Psoas muscle (tissue), 8 donors: Measurements from ENCODE around the gene CTDSP1. TPM values are rescaled to one million over a fixed set of nuclear protein-coding genes. Genes with fewer than 3 reads are reported as not detected.

Experiments
- ATAC-seq, 4 donors: fragments of 200-7000 bp; cut with Tn5 transposase; one replicate each; pipeline ENCODE4 v1.9.1; 2020; ENCODE audit warnings: moderate library complexity in 3 of 4, mild to moderate bottlenecking in 2 of 4
- DNase-seq, 2 donors: peaks; one replicate each; pipeline ENCODE4 v3.0.0-alpha.2; 2020
- H3K27ac ChIP-seq: fragments of 200-600 bp; one replicate; pipeline ENCODE4 v1.8.0; 2022
- H3K27me3 ChIP-seq, 3 donors: fragments of 200-600 bp in 1 of 3; one replicate each; pipeline versions ENCODE4 v1.6.1 to v1.8.0; 2013 to 2022; ENCODE audit warnings: low read length in 2 of 3, mild to moderate bottlenecking in 2 of 3, moderate library complexity in 1 of 3; ENCODE audit not compliant: insufficient read depth in 3 of 3
- H3K36me3 ChIP-seq, 2 donors: fragments of 200-600 bp in 1 of 2; one replicate each; pipeline versions ENCODE4 v1.6.1 to v1.8.0; 2013 to 2022; ENCODE audit warnings: low read depth in 1 of 2, mild to moderate bottlenecking in 1 of 2, moderate library complexity in 1 of 2; ENCODE audit not compliant: insufficient read depth in 1 of 2
- H3K4me1 ChIP-seq: fragments of 200-600 bp; one replicate; pipeline ENCODE4 v1.8.0; 2022
- H3K4me3 ChIP-seq: fragments of 200-600 bp; one replicate; pipeline ENCODE4 v1.8.0; 2022; ENCODE audit warnings: mild to moderate bottlenecking
- H3K9me3 ChIP-seq: fragments of 200-600 bp; one replicate; pipeline ENCODE4 v1.8.0; 2022
- WGBS, 3 donors: extraction: QIAGEN DNeasy Blood & Tissue Kit; methylation state at CpG; one replicate each; pipeline versions ENCODE4 v1.1.6 to v1.1.7; 2013; 5-methylcytosine and 5-hydroxymethylcytosine counted together
- intact Hi-C, 2 donors: fragments of 100-400 bp; cut with DNase I; formaldehyde crosslinking; loops; one replicate each; pipeline versions ENCODE4 v1.11.0 to v1.14.2; 2022
- long read RNA-seq, 2 donors: library from polyadenylated mRNA; unstranded; transcript quantifications; one replicate each; pipeline ENCODE4 v2.0.0, GENCODE V29; 2021
- polyA plus RNA-seq, 3 donors: library from polyadenylated mRNA; stranded (reverse); fragments of 200-250 nt; gene quantifications; one replicate each; pipeline ENCODE4 v1.2.3, GENCODE V29; 2013
- total RNA-seq, 4 donors: library from RNA; stranded (reverse); fragmentation: NEBNext Ultra II Directional in 2 of 4; extraction: Animal tissue kit (Norgen Biotek cat#: 25700) in 2 of 4; gene quantifications; one replicate each; pipeline versions ENCODE4 v1.2.1 to v1.2.4, GENCODE V29; 2021 to 2023
- TF ChIP-seq, protein P1 (sequence below): fragments of 200-600 bp; IDR thresholded peaks from one replicate; pipeline ENCODE4 v1.8.0; 2022; ENCODE audit warnings: antibody characterized with exemption
- donor health status: healthy with polysubstance abuse.
- donor health status: DM: no; HTN: no; CAD: no; lungs with moderate emphysema.
- donor health status: Bipolar disorder and iron deficiency.
- donor health status: healthy.
- donor health status: DM: yes; HTN: yes; CAD: no.
- donor health status: DM: no; HTN: no; CAD: no.
- donor health status: DM: no; HTN: no; CAD: no.
- donor health status: DM: yes; HTN: yes; CAD: no.

The CTDSP1 gene, protein sequence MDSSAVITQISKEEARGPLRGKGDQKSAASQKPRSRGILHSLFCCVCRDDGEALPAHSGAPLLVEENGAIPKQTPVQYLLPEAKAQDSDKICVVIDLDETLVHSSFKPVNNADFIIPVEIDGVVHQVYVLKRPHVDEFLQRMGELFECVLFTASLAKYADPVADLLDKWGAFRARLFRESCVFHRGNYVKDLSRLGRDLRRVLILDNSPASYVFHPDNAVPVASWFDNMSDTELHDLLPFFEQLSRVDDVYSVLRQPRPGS
- 10 to 100 TPM; 57.2 to 73.0 (median 63.9) TPM for total RNA-seq
- 10 to 100 TPM; 55.6 to 62.9 (median 57.4) TPM for polyA plus RNA-seq
- long read RNA-seq, donor 1, partial matches to known transcripts = 2 of 16 reads
- long read RNA-seq, donor 1, other reads (novel, unspliced or antisense) = 13 of 16 reads
- long read RNA-seq, donor 2, partial matches to known transcripts = 22 of 27 reads
- long read RNA-seq, donor 2, other reads (novel, unspliced or antisense) = 4 of 27 reads

GRCh38 chr2:218399391-218400166, at the start of gene CTDSP1:
TSS of gene CTDSP1 (plus strand) at chr2:218399868. CDS start at chr2:218400091, 223 bp downstream.
- 0 to 1% (median 0%) methylated on average over 46 to 74 of the region's 78 CpGs for WGBS, 3 donors
- TF ChIP-seq, protein P1, sequence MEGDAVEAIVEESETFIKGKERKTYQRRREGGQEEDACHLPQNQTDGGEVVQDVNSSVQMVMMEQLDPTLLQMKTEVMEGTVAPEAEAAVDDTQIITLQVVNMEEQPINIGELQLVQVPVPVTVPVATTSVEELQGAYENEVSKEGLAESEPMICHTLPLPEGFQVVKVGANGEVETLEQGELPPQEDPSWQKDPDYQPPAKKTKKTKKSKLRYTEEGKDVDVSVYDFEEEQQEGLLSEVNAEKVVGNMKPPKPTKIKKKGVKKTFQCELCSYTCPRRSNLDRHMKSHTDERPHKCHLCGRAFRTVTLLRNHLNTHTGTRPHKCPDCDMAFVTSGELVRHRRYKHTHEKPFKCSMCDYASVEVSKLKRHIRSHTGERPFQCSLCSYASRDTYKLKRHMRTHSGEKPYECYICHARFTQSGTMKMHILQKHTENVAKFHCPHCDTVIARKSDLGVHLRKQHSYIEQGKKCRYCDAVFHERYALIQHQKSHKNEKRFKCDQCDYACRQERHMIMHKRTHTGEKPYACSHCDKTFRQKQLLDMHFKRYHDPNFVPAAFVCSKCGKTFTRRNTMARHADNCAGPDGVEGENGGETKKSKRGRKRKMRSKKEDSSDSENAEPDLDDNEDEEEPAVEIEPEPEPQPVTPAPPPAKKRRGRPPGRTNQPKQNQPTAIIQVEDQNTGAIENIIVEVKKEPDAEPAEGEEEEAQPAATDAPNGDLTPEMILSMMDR = no peak
- Histone ChIP-seq H3K36me3 (peaks cover 0 to 34% of the 10 kb centered on the region in 2 donors), H3K4me3 (peak within 1 kb of the TSS; percentile 91), H3K4me1 (peaks cover 27% of the 10 kb centered on the region), H3K27ac (peak within 1 kb of the TSS; percentile 99), H3K27me3 (no peaks in the 10 kb centered on the region), H3K9me3 (no peaks in the 10 kb centered on the region)
- intact Hi-C loops = loop anchor here (5.0 to 10.0 kb wide), 4 partner anchors 107 to 775 kb away; partner anchors contain the start of genes CNPPD1 (in 1 of the 2), RETREG2 (in 1 of the 2), SLC23A3 (in 1 of the 2) and TMBIM1 (in 1 of the 2)
- ATAC-seq (peak; percentile 72 to 78 (median 76)), DNase-seq (peak; percentile 98 to 99)

GRCh38 chr2:218354045-218354444, 45.6 kb upstream of the CTDSP1 start:
- Histone ChIP-seq H3K4me3 (no peak overlapping the region), H3K27me3 (no peaks in the 10 kb centered on the region), H3K27ac (no peak overlapping the region), H3K9me3 (no peaks in the 10 kb centered on the region), H3K36me3 (no peaks in the 10 kb centered on the region), H3K4me1 (no peaks in the 10 kb centered on the region)
- ATAC-seq (no peak), DNase-seq (no peak)
- intact Hi-C loops = no loop called here
- TF ChIP-seq, protein P1 = no peak
- whole genome bisulfite sequencing, 3 donors = 87 to 97% (median 88%) methylated on average over 14 of the region's 14 CpGs

DNA sequence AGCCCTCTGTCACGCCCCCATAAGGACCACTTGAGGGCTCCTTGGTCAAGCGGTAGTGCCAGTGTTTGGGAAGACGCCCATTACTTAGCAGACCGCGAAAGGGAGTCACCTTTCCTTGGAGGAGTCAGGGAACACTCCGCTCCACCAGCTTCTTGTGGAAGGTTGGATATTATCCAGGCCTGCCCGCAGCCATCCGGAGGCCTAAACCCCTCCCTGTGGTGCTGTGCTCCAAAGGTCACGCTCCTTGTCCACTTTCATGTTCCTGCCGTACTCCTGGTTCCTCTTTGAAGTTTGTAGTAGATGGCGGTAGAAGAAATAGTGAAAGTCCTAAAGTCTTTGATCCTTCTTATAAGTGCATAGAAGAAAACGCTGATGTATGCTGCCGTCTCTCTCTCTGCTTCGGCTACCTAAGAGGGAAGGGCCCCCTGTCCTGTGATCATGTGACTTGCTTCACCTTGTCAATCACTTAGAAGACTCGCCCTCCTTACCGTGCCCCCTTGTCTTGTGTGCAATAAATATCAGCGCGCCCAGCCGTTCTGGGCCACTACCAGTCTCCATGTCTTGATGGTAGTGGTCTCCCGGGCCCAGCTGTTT, 44.7 kb upstream of the CTDSP1 start:
- no peaks in the 10 kb centered on the region for H3K36me3 ChIP-seq
- WGBS, 3 donors = 72 to 78% (median 72%) methylated on average over 20 of the region's 20 CpGs
- no peak overlapping the region for H3K4me3 ChIP-seq
- H3K4me1 ChIP-seq = no peaks in the 10 kb centered on the region
- no peaks in the 10 kb centered on the region for H3K9me3 ChIP-seq
- TF ChIP-seq, protein P1 = no peak
- intact Hi-C loops = loop anchor here (5.0 kb wide), 1 partner anchor 53 kb away; no protein-coding TSS in a partner anchor
- no peak for DNase-seq
- no peaks in the 10 kb centered on the region for H3K27me3 ChIP-seq
- ATAC-seq = no peak
- no peak overlapping the region for H3K27ac ChIP-seq

DNA sequence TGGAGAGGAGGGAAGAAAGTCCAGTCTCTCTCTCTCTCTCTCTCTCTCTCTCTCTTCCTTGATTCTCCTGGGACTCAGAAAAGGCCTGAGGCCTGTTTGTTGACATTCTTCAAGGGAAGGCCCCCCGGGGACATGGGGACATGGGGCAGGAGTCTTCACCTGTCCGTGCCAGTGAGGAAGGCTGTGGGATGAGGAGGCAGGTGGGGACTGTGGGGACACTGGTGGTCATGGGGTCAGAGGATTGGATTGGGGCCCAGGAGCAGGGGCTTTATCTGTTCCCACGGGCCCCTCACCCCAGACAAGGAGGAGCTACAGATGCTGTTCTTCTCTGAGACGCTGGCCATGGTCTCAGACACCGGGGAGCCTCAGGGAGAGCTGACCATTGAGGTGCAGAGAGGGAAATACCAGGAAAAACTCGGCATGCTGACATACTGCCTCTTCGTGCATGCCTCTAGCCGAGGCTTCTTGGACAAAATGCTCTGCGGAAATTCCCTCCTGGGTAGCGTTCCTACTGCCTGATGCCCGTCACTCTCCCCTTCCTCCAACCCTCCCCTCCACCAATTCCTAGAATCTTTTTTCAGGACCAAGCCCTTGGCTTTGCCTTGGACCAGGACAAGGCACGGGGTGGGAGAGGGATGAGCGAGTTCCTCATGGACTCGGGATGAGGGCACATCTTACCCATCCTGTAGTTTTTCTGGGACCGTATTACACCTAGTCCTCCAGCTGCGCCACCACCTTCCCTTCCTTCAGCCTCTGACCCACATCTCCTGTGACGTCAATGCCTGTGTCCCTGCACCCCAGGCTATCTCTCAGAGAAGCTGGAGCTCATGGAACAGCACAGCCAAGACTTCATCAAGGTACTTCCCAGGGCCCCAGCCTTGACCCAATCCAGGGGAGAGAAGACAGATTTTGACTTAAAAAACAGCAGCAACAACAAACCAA, 42.2 kb upstream of the CTDSP1 start:
- H3K36me3 ChIP-seq = no peaks in the 10 kb centered on the region
- TF ChIP-seq, protein P1 = no peak
- H3K4me1 ChIP-seq = no peaks in the 10 kb centered on the region
- H3K4me3 ChIP-seq = no peak overlapping the region
- no peaks in the 10 kb centered on the region for H3K27me3 ChIP-seq
- H3K27ac ChIP-seq = no peak overlapping the region
- intact Hi-C loops = loop anchor here (5.0 kb wide), 1 partner anchor 55 kb away; no protein-coding TSS in a partner anchor
- ATAC-seq (no peak), DNase-seq (no peak)
- WGBS, 3 donors = 54 to 66% (median 60%) methylated on average over 17 of the region's 17 CpGs
- H3K9me3 ChIP-seq = no peaks in the 10 kb centered on the region
